ENCODE measurements around the gene GEMIN5.
"Not testable (repeated sequence)": the region's sequence is repeated elsewhere in the genome, so short reads cannot be mapped to it uniquely, and the experiment has no call there.

Gene GEMIN5

DNA sequence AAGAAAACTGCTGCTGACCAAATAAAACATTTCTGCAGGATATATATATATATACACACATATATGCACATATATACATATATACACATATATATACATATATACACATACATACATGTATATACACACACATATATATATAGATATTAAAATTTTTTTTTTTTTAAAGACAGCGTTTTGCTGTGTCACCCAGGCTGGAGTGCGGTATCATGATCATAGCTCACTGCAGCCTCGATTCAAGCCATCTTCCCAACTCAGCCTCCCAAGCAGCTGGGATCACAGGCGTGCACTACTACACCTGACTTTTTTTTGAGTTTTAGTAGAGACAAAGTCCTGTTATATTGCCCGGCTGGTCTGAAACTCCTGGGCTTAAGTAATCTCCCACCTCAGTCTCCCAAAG, 5.5 kb upstream of the GEMIN5 start:
- no peak for DNase-seq

DNA sequence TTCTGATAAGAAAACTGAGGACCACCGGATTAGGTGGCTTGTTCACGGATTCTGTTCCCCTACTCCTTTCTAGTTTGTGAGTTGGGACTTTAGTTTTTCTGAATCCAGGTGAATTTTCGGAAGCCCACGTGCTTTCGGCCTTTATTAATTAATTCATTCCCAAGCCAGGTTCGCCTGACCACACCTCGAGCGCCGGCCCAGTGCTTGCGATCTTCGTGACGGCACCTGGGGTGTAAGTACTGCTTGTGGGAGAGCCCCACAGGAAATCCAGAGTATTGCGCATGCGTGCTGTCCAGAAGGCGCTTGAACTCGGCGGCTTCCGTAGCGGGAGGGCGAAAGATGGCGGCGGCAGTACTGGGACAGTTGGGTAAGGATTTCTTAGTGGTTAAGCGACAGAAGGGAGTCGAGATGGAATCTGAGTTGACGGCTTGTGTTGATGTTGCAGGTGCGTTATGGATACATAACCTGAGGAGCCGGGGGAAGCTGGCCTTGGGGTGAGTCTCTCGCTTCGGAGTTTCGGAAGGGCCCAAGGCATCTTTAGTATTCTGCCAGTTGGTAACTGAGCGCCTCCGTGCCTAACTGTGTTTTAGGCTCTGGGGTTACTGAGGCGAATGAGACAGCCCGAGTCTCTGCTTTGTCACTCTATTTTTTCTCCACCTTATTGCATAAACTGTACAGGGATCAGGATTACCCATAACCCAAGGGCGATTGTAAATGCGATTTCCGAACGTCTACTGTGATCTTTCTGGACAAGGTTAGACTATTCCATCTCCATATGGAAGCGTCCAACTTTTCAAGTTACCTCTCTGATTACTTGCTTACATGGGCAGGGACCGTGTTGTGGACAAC, 3.0 kb upstream of the GEMIN5 start, which contains the start of gene MRPL22:
Gene MRPL22, plus strand, starts transcription at position 302 of the 849 bp plus-strand sequence. Its CDS starts 38 bp downstream, at position 340.
- DNase-seq = peak; percentile 91

DNA sequence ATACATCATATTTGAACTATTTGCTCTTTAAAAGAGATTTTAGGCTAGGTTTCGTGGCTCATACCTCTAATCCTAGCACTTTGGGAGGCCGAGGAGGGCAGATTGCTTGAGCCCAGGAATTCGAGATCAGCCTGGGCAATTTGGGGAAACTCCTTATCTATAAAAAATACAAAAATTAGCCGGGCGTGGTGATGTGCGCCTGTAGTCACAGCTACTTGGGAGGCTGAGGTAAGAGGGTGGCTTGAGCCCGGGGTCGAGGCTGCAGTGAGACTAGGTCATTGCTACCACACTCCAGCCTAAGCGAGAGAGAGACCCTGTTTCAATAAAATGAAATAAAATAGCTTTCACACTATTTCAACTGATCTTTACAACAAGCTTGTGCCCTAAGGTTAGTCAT, 2.4 kb upstream of the GEMIN5 start:
- DNase-seq = no peak

DNA sequence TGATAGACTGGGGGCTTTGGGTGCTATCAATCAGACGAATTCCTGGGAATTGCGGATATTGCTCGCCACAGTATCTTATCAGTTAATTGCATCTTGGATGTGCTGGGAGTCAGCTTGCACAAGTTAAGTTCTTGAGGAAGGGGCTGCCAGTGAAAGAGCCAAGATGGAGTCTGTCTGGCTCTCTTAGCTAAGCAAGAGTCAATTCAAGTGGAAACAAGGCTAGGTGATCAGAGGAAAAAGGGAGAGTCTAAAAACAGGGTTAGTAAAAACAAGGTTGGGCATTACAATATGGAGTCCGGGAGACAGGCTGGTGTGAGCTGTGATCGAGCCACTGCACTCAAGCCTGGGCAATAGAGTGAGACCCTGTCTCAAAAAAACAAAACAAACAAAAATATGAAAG, 1.4 kb upstream of the GEMIN5 start:
- DNase-seq = not testable (repeated sequence)

- no peak for DNase-seq
These were observed 759 bp downstream of the GEMIN5 start for GRCh38 chr5:154937186-154937717.

- no peak for DNase-seq
These were observed 3.1 kb downstream of the GEMIN5 start for GRCh38 chr5:154934881-154935280.

DNA sequence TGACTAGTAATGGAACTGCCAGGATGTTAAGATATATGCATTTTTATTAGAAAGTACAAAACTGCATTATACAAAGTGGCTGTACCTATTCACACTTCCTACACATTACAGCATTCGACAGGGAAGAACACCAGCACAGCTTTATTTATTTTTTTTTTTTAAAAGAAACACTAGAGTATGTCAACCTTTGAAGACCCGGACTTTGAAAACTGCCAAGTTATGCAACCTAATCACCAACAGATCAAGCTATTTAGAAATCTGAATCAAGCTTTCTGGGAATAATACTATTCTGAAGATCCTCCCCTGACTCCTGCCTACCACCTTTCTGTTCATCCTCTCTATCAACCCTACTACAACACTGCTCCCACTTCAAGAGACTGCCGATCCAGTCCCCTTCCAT, 4.5 kb downstream of the GEMIN5 start:
- DNase-seq = no peak

DNA sequence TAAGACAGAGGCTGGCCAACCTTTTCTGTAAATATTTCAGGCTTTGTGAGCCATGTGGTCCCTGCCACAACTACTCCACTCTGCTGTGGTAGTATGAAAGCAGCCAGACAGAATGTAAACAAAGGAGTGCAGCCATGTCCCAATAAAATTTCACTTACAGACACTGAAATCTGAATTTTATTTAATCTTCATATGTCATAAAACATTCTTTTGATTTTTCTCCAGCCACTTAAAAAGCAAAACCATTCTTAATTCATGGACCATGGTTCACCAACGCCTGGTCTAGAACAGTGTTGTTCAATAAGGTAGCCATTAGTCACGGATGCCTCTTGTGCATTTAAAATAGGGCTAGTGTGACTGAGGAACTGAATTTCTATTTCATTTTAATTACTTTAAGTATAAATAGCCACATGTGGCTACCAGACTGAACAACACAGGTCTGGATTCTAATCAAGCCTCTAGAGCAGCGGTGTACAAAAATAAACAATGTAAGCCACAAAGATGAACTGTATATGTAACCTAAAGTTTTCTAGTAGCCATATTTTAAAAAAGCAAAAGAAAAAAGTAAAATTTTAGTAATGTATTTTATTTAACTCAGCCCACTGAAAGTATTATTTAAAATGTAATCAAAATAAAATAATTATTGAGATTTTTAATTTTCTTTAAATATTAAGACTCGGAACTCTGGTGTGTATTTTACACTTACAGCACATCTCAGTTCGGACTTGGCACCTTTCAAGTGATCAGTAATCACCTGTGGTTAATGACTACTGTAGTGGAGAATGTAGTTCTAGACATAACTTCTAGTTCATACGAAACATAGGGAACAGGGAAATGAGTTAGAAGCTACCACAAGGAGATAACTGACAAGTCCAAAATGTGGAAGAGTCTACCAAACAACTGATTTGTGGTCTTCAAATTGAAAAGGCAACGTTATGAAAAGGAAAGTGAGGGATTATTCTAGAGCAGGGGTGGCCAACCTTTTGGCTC, 14.3 kb downstream of the GEMIN5 start:
- DNase-seq = no peak

GRCh38 chr5:154917757-154918156, 20.3 kb downstream of the GEMIN5 start:
- DNase-seq = no peak

- no peak for DNase-seq
These were observed 21.1 kb downstream of the GEMIN5 start for GRCh38 chr5:154916874-154917273.

- not testable (repeated sequence) for DNase-seq
These were observed 32.4 kb downstream of the GEMIN5 start for GRCh38 chr5:154905601-154906000.

- no peak for DNase-seq
These were observed 36.1 kb downstream of the GEMIN5 start for GRCh38 chr5:154901913-154902312.

DNA sequence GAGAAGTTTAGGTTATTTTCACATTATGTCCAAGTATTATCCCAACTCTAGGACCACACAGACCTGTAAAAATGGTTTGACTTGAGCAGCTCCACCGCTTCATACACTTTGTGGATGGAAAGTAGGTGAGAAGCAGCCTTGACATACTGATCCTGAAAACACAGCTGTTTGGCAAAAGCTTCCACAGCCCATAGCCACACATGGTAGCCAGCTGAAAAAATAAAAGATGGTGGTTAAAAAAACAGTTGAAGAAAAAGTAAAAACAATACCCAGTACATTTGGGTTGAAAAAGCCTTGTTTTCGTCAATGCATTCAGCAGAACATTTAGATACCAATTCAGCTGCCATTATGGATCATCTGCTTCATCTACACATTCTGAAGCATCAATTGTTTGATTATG, 36.7 kb downstream of the GEMIN5 start:
- no peak for DNase-seq

GRCh38 chr5:154900066-154900465, 37.9 kb downstream of the GEMIN5 start:
- no peak for DNase-seq

GRCh38 chr5:154899151-154899816, 38.7 kb downstream of the GEMIN5 start:
- no peak for DNase-seq

DNA sequence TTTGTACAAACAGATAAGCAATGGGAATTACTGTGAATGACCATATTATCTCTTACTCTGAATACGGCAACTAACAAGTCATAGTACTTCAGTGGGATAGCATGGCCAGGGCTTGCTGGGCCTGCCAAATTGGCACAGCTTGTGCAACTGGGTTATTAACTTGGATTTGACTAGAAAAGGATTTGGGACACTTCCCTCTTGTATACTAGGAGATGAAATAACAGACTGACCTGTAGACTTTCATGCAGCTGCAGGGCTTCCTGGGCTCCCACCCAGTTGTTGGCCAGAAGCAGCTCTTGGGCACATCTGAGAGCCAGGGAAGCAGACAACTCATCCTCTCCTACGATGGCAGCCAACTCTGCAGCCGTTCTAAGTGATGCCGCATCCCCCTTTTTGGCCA, 39.8 kb downstream of the GEMIN5 start:
- DNase-seq = no peak

DNA sequence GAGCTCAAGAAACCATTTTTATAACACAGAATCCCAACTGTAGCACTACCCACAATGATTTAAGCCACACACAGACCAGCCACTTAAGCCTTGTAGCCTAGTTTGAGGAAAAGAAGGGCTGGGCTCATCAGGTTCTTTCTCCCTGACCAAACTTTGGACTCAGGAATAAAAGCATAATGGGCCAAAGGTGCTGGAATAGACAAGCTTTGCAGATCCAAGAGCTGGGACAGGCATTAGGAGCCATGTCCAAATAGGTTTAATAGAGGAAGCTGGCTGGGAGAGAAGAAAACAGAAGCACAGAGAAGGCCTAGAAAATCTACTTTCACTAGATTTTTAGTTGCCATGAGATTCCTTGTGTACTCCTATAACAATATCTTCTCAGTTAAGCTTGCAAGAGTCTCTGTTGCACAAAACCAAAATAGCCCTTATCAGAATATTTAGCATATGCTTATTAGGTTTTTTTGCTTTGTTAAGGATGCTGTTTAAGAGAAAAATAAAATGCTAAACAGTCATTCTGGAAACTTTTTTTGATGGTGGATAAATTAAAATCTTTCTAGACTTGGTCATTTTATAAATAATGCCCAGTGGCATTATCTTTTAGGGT, 41.3 kb downstream of the GEMIN5 start:
- no peak for DNase-seq

GRCh38 chr5:154895606-154896561, 42.1 kb downstream of the GEMIN5 start:
- DNase-seq = no peak

- no peak for DNase-seq
These were observed 44.6 kb downstream of the GEMIN5 start for GRCh38 chr5:154893381-154893780.

DNA sequence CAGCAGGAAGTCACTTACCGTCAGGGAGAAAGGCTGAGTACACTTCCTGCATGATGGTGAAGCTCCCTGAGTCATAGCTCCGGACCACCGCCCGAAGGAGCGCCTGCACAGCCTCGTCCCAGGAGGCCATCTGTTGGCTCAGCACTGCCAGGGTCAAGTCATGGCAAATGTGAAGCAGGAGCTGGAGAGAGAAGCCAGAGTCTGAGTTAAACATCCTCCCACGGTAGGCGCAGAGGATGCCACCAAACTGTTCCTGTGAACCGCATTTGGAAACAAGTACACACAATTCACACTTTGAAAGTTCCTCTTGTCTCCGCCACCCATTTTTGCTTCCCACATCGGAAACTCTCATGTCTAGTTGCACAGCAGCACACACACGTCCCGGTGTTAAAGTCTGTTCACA, 45.6 kb downstream of the GEMIN5 start:
- DNase-seq = no peak

DNA sequence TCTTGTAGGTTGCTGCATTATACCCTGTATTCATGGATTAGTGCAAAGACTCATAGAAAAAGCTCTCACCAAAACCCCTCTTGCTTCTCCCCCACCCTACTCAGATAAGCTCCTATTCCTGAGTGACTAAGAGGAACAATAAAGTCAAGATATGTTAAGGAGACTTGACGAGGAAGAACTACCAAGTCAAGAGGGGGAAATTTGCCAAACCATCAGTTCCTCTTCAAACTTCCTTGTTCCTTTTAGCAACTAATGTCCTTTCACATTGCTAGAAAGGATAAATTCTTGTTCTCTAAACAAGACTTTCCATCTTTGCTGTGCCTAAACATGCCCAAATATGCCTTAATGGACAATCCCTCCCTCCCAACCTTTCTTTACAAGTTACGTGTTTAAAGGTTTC, 52.6 kb downstream of the GEMIN5 start:
- DNase-seq = no peak

Measured in activated CD4-positive, alpha-beta T cell treated with anti-CD3 and anti-CD28 coated beads for 1 hour (primary cell).